Sigmoid colon (tissue), 4 donors: ENCODE results near the gene CAV3.

Source experiments
- EP300 ChIP-seq, 4 donors: sonication (generic); formaldehyde crosslinking; IDR thresholded peaks; one replicate each; pipeline ENCODE4 v1.6.1; 2017; ENCODE audit warnings: antibody characterized with exemption in 4 of 4
- POLR2A ChIP-seq, 2 donors: fragments of 450-650 bp; IDR thresholded peaks; one replicate each; pipeline ENCODE4 v1.6.1; 2016; ENCODE audit warnings: antibody characterized with exemption in 2 of 2, mild to moderate bottlenecking in 2 of 2, moderate library complexity in 2 of 2
- POLR2AphosphoS5 ChIP-seq, 4 donors: sonication (generic); formaldehyde crosslinking; IDR thresholded peaks; one replicate each; pipeline ENCODE4 v1.6.1; 2017; ENCODE audit warnings: antibody characterized with exemption in 4 of 4
- TF ChIP-seq, protein P1 (sequence below), 4 experiments: fragments of 450-650 bp in 3 of 4; fragments of 200-600 bp in 1 of 4; IDR thresholded peaks; one replicate each; pipeline ENCODE4 v1.5.1; 2016 to 2019; ENCODE audit warnings: antibody characterized with exemption in 4 of 4, mild to moderate bottlenecking in 3 of 4, moderate library complexity in 2 of 4

DNA sequence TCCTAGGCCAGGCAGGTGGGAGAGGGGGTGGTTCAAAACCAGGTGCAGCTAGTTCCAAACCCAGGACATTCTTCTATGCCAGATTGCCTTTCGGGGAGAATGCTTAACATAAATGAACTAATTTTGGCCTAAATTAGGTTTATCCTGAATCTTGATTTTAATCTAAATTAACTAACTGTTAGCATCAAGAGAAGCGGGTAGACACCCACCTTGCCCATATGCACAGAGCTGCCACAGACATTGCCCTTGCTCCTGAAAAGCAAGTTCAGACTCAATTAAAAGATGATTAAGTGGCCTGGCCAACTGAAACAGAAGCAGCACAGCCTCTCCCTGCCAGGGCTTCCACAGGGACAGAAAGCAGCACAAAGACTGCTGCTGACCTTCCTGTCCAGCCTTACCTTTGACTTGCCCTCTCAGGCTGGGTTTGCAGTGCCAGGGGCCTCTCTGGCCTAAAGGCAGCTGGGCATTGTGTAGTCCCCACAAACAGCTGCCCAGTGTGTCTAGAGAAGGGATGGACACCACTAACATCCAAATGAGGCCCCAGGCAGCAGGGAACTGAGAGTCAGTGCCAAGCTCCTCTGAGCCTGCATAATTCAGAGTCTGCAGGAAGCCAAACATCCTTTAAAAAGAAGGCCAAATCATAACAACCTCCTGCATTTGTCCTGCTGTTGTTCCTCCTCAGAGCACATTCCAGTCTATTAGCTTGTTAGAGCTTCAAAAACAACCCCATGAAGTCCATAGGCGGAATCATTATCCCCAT, 51.3 kb downstream of the CAV3 start:
- TF ChIP-seq EP300 (IDR thresholded peaks at IDR 0.05) (no peak), POLR2A (IDR thresholded peaks at IDR 0.05) (no peak), POLR2AphosphoS5 (IDR thresholded peaks at IDR 0.05) (no peak)
- TF ChIP-seq, protein P1, sequence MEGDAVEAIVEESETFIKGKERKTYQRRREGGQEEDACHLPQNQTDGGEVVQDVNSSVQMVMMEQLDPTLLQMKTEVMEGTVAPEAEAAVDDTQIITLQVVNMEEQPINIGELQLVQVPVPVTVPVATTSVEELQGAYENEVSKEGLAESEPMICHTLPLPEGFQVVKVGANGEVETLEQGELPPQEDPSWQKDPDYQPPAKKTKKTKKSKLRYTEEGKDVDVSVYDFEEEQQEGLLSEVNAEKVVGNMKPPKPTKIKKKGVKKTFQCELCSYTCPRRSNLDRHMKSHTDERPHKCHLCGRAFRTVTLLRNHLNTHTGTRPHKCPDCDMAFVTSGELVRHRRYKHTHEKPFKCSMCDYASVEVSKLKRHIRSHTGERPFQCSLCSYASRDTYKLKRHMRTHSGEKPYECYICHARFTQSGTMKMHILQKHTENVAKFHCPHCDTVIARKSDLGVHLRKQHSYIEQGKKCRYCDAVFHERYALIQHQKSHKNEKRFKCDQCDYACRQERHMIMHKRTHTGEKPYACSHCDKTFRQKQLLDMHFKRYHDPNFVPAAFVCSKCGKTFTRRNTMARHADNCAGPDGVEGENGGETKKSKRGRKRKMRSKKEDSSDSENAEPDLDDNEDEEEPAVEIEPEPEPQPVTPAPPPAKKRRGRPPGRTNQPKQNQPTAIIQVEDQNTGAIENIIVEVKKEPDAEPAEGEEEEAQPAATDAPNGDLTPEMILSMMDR (IDR thresholded peaks at IDR 0.05), result no peak
